Retinal pigment epithelial cell (primary cell): ENCODE results near the gene COL4A2.

Source experiments
- DNase-seq: peaks from one replicate; pipeline ENCODE4 v3.0.0-alpha.2; 2010; ENCODE audit warnings: low read depth
- H3K4me3 ChIP-seq: 2 replicates; pipeline ENCODE4 v1.5.1; 2011; ENCODE audit warnings: mild to moderate bottlenecking, low read length, control low read depth, moderate library complexity
- CTCF ChIP-seq: conservative IDR thresholded peaks from 2 replicates; pipeline ENCODE4 v1.5.1; 2011; ENCODE audit warnings: low read depth, low read length, control low read depth, inconsistent platforms

The COL4A2 gene

GRCh38 chr13:110341445-110342244 lies 34.6 kb downstream of the COL4A2 start:
- DNase-seq: no peak
- no peak overlapping the region for H3K4me3 ChIP-seq
- TF ChIP-seq CTCF: no peak

- no peak for TF ChIP-seq CTCF
- DNase-seq: no peak
- H3K4me3 ChIP-seq: no peak overlapping the region
Measured at GRCh38 chr13:110342474-110342873, 35.4 kb downstream of the COL4A2 start.

GRCh38 chr13:110343241-110343865 lies 36.3 kb downstream of the COL4A2 start:
- TF ChIP-seq CTCF: no peak
- no peak overlapping the region for H3K4me3 ChIP-seq
- DNase-seq: no peak

- DNase-seq: no peak
- TF ChIP-seq CTCF: no peak
- no peak overlapping the region for H3K4me3 ChIP-seq
Measured at GRCh38 chr13:110344320-110344719, 37.2 kb downstream of the COL4A2 start.

GRCh38 chr13:110345266-110345665 lies 38.2 kb downstream of the COL4A2 start:
- no peak for DNase-seq
- no peak for TF ChIP-seq CTCF
- H3K4me3 ChIP-seq: no peak overlapping the region

GRCh38 chr13:110345701-110346100 lies 38.6 kb downstream of the COL4A2 start:
- H3K4me3 ChIP-seq: no peak overlapping the region
- DNase-seq: no peak

More at GRCh38 chr13:110345701-110346100, 38.6 kb downstream of the COL4A2 start:
- TF ChIP-seq CTCF: no peak
